Right lobe of liver (tissue), 4 donors: ENCODE data around the gene RANBP1.

ENCODE experiments used
- CTCF ChIP-seq, 4 donors: fragments of 200-600 bp in 3 of 4; fragments of 450-650 bp in 1 of 4; IDR thresholded peaks; one replicate each; pipeline versions ENCODE4 v1.5.1 to v1.8.0; 2016 to 2022; ENCODE audit warnings: antibody characterized with exemption in 4 of 4, mild to moderate bottlenecking in 2 of 4
- POLR2A ChIP-seq: fragments of 450-650 bp; IDR thresholded peaks from one replicate; pipeline ENCODE4 v1.6.1; 2017; ENCODE audit warnings: antibody characterized with exemption, mild to moderate bottlenecking
- donor health status: DM: no; HTN: no; CAD: no.
- donor health status: DM: no; HTN: no; CAD: no.
- donor health status: DM: no; HTN: yes; CAD: no.

- no peak for TF ChIP-seq CTCF (IDR thresholded peaks at IDR 0.05)
- no peak for TF ChIP-seq POLR2A
Observed at GRCh38 chr22:20136603-20136873, 20.6 kb downstream of the RANBP1 start.
